T-helper 2 cell treated with Interferon-gamma antibody and Interleukin-4, amounts not matched to agents 5 μg/mL and 100 μg/mL, for 36 hours (primary cell): ENCODE results near the gene HBZ.
"Not testable (repeated sequence)": the region's sequence is repeated elsewhere in the genome, so short reads cannot be mapped to it uniquely, and the experiment has no call there.

Experiments used
- DNase-seq: peaks from one replicate; pipeline ENCODE4 v3.0.0; 2021; ENCODE audit warnings: low spot score
- H3K27ac Mint-ChIP-seq: one replicate; pipeline ENCODE4 v1.8.0; 2021; ENCODE audit warnings: mild to moderate bottlenecking, mixed read lengths
- H3K27me3 Mint-ChIP-seq: one replicate; pipeline ENCODE4 v1.8.0; 2021; ENCODE audit warnings: low read depth, mixed read lengths
- H3K36me3 Mint-ChIP-seq: one replicate; pipeline ENCODE4 v1.8.0; 2021; ENCODE audit warnings: low read depth, mixed read lengths
- H3K4me1 Mint-ChIP-seq: one replicate; pipeline ENCODE4 v1.8.0; 2021; ENCODE audit warnings: low read depth, mixed read lengths
- H3K4me3 Mint-ChIP-seq: one replicate; pipeline ENCODE4 v1.8.0; 2022; ENCODE audit warnings: mild to moderate bottlenecking, moderate library complexity, mixed read lengths
- H3K9me3 Mint-ChIP-seq: one replicate; pipeline ENCODE4 v1.8.0; 2021; ENCODE audit warnings: mixed read lengths

The HBZ gene

GRCh38 chr16:122361-122760 is 30.1 kb upstream of the HBZ start:
- H3K36me3 Mint-ChIP-seq, result peaks cover 6% of the 10 kb centered on the region
- no peak overlapping the region for H3K4me3 Mint-ChIP-seq
- no peaks in the 10 kb centered on the region for H3K9me3 Mint-ChIP-seq
- H3K4me1 Mint-ChIP-seq, result peaks cover 2% of the 10 kb centered on the region
- H3K27me3 Mint-ChIP-seq, result no peaks in the 10 kb centered on the region
- no peak overlapping the region for H3K27ac Mint-ChIP-seq
- no peak for DNase-seq

DNA sequence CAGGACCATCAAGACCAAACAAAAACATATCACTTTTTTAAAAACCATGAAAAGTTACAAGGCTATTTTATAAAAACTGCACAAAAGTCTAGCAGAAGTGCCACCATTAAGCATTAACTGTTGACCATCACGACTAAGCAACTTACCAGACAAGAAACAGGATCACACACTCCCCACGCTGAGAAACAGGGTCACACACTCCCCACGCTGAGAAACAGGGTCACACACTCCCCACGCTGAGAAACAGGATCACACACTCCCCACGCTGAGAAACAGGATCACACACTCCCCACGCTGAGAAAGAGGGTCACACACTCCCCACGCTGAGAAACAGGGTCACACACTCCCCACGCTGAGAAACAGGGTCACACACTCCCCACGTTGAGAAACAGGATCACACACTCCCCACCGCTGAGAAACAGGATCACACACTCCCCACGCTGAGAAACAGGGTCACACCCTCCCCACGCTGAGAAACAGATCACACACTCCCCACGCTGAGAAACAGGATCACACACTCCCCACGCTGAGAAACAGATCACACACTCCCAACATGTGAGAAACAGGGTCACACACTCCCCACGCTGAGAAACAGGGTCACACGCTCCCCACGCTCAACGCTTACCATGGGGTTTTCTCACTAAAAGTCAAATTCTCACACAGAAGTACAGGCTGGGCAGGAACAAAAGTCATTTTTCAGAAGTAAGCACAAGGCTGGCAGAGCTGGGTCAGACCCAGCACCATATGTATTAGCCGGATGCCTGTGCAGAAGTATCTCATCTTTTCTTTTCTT is 28.7 kb upstream of the HBZ start:
- not testable (repeated sequence) for H3K27ac Mint-ChIP-seq, DNase-seq, H3K27me3 Mint-ChIP-seq, H3K9me3 Mint-ChIP-seq, H3K4me3 Mint-ChIP-seq, H3K36me3 Mint-ChIP-seq, H3K4me1 Mint-ChIP-seq

DNA sequence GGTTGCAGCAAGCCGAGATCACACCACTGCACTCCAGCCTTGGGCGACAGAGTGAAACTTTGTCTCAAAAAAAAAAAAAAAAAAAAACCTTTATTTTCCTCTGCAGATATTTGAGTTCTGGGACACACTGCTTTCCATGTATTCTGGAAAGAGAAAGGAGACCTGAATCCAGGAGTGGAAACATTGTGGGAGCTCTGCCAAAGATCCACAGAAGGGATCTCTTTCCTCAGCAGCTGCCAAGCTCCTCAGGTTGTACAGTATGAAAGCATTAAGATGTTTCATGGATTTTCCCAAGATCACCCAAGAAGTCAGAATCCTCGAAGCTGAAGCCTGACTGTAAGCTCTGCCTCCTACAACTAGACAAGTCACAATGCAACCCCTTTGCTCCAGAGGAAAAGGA is 27.4 kb upstream of the HBZ start:
- DNase-seq, result no peak
- H3K4me1 Mint-ChIP-seq, result peaks cover 12% of the 10 kb centered on the region
- no peaks in the 10 kb centered on the region for H3K27me3 Mint-ChIP-seq
- no peak overlapping the region for H3K4me3 Mint-ChIP-seq
- H3K9me3 Mint-ChIP-seq, result no peaks in the 10 kb centered on the region
- peaks cover 6% of the 10 kb centered on the region for H3K36me3 Mint-ChIP-seq
- no peak overlapping the region for H3K27ac Mint-ChIP-seq

- no peak overlapping the region for H3K4me3 Mint-ChIP-seq
- no peaks in the 10 kb centered on the region for H3K9me3 Mint-ChIP-seq
- H3K27me3 Mint-ChIP-seq, result no peaks in the 10 kb centered on the region
- H3K36me3 Mint-ChIP-seq, result no peaks in the 10 kb centered on the region
- H3K4me1 Mint-ChIP-seq, result peaks cover 23% of the 10 kb centered on the region
- no peak for DNase-seq
- peak overlapping the region; percentile 36 for H3K27ac Mint-ChIP-seq
Observed at GRCh38 chr16:129075-129474, 23.4 kb upstream of the HBZ start.

- Mint-ChIP-seq H3K4me1 (peaks cover 30% of the 10 kb centered on the region), H3K27me3 (no peaks in the 10 kb centered on the region), H3K36me3 (peaks cover 2% of the 10 kb centered on the region), H3K9me3 (no peaks in the 10 kb centered on the region), H3K4me3 (no peak overlapping the region), H3K27ac (no peak overlapping the region)
- DNase-seq, result no peak
Observed at GRCh38 chr16:130533-131173, 21.8 kb upstream of the HBZ start.

GRCh38 chr16:132120-132519 is 20.3 kb upstream of the HBZ start:
- Mint-ChIP-seq H3K36me3 (peaks cover 5% of the 10 kb centered on the region), H3K27ac (no peak overlapping the region), H3K4me3 (no peak overlapping the region), H3K4me1 (peaks cover 35% of the 10 kb centered on the region), H3K27me3 (no peaks in the 10 kb centered on the region), H3K9me3 (no peaks in the 10 kb centered on the region)
- no peak for DNase-seq

DNA sequence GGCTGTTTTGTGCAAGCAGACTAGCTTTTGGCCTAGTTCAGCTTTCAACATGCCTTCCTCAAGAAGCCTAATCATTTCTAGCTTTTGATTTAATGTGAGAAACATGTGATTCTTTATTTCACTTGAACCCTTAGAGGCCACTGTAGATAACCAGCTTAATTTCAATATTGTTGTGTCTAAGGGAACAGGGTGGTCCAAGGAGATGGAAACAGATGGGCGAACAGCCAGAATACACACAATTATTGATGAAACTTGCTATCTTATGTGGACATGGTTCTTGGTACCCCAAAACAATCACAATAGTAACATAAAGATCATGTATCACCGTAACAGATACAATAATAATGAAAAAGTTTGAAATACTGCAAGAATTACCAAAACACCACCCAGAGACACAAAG is 18.7 kb upstream of the HBZ start:
- Mint-ChIP-seq H3K9me3 (no peaks in the 10 kb centered on the region), H3K27ac (no peak overlapping the region), H3K36me3 (peaks cover 5% of the 10 kb centered on the region), H3K4me3 (no peak overlapping the region), H3K4me1 (peaks cover 35% of the 10 kb centered on the region), H3K27me3 (no peaks in the 10 kb centered on the region)
- DNase-seq, result no peak

GRCh38 chr16:138049-138417 is 14.4 kb upstream of the HBZ start:
- H3K9me3 Mint-ChIP-seq, result no peaks in the 10 kb centered on the region
- H3K27ac Mint-ChIP-seq, result peak overlapping the region; percentile 88
- peaks cover 5% of the 10 kb centered on the region for H3K36me3 Mint-ChIP-seq
- peak overlapping the region; percentile 87 for H3K4me3 Mint-ChIP-seq
- H3K4me1 Mint-ChIP-seq, result peaks cover 18% of the 10 kb centered on the region
- peak; percentile 18 for DNase-seq
- no peaks in the 10 kb centered on the region for H3K27me3 Mint-ChIP-seq

DNA sequence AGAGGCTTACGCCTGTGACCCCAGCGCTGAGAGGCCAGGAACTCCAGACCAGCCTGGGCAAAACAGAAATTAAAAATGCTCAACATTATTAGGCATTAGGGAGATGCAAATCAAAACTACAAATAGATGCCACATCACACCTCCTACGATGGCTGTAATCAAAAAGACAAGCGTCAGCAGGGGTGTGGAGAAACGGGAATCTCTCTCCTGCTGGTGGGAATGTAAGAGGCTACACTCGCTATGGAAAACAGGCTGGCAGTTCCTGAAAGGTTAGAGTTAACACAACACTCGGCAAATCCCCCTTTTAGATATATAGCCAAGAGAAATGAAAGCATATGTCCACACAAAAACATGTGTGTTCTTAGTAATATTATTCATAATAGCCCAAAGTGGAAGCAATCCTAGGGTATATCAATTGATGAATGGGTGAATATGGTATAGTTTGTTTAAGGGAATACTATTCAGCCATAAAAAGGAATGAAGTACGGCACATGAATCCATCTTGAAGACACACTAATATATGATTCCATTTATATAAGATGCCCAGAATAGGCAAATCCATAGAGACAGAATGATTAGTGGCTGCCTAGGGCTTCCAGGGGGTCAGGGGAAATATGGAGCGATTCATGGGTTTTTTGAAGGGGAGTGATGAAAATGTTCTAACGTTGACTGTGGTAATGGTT is 12.1 kb upstream of the HBZ start:
- H3K27me3 Mint-ChIP-seq, result peaks cover 8% of the 10 kb centered on the region
- no peak overlapping the region for H3K4me3 Mint-ChIP-seq
- DNase-seq, result no peak
- peaks cover 8% of the 10 kb centered on the region for H3K4me1 Mint-ChIP-seq
- H3K36me3 Mint-ChIP-seq, result peaks cover 4% of the 10 kb centered on the region
- H3K27ac Mint-ChIP-seq, result no peak overlapping the region
- no peaks in the 10 kb centered on the region for H3K9me3 Mint-ChIP-seq

DNA sequence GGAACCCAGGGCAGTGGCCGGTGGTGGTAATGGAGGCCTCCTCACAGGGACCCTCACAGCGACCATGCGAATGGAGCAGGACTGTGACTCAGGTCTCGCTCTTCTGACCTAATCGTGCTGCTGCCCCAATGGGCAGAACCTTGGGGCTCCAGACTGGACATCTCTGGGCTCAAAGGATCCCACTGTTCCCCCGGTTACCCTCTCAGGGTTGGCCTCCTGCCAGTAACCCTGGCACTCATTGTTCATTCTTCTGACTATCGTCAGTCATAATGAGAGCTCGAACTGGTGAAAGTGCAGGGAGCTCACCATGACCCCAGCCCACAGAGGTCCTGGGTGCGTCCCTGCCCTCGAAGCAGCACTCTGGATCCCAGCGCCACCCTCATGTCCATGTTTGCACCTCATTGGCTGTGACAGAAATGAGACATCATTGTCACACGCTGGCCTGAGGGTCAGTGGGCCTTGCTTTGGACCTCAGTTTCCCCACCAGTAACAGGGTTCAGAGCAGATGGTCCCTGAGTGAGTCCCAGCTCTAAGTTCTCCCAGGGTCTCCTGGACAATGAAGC is 10.0 kb upstream of the HBZ start:
- Mint-ChIP-seq H3K9me3 (no peaks in the 10 kb centered on the region), H3K27me3 (peaks cover 13% of the 10 kb centered on the region), H3K4me3 (no peak overlapping the region), H3K4me1 (no peaks in the 10 kb centered on the region), H3K36me3 (no peaks in the 10 kb centered on the region), H3K27ac (no peak overlapping the region)
- no peak for DNase-seq

DNA sequence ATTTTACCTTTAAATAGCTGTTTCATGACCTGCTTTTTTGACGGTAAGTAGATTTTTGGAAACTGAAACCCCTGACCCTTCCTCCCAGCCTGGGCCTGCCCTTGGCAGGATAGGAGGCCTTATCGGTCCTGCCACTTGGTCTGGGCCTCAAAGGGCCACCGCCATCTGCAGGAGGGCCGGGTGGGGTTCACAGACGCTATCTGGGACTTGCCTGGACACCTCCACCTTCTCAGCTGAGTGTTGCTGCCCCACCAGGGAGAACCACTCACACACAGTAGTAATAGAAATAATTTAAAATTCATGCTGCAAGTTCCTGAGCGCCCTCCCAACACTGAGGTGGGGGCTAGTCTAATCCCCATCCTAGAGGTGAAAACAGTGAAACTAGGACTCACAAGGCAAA is 9.4 kb upstream of the HBZ start:
- H3K4me1 Mint-ChIP-seq, result no peaks in the 10 kb centered on the region
- H3K27ac Mint-ChIP-seq, result no peak overlapping the region
- no peak overlapping the region for H3K4me3 Mint-ChIP-seq
- no peaks in the 10 kb centered on the region for H3K36me3 Mint-ChIP-seq
- no peak for DNase-seq
- H3K9me3 Mint-ChIP-seq, result no peaks in the 10 kb centered on the region
- H3K27me3 Mint-ChIP-seq, result peaks cover 13% of the 10 kb centered on the region

DNA sequence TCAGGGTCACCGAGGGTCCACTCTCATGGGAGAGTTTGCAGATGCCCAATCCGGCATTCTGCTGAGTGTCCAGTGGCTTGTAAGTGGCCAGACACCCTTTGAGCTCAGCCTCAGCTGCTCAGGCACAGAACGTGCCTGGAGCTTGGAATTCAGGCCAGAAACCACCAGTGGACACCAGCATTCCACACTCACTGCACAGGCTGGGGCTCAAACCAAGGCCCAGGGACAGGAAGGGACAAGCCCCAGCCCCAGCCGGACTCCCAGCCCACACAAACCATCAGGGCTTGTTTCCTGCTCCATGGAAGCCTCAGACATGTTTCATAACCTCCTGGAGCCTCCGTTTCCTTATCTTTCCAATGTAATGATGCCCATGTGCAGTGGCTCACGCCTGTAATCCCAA is 9.0 kb upstream of the HBZ start:
- H3K4me3 Mint-ChIP-seq, result no peak overlapping the region
- no peaks in the 10 kb centered on the region for H3K9me3 Mint-ChIP-seq
- DNase-seq, result no peak
- H3K36me3 Mint-ChIP-seq, result no peaks in the 10 kb centered on the region
- H3K27me3 Mint-ChIP-seq, result peaks cover 13% of the 10 kb centered on the region
- H3K4me1 Mint-ChIP-seq, result no peaks in the 10 kb centered on the region
- no peak overlapping the region for H3K27ac Mint-ChIP-seq

DNA sequence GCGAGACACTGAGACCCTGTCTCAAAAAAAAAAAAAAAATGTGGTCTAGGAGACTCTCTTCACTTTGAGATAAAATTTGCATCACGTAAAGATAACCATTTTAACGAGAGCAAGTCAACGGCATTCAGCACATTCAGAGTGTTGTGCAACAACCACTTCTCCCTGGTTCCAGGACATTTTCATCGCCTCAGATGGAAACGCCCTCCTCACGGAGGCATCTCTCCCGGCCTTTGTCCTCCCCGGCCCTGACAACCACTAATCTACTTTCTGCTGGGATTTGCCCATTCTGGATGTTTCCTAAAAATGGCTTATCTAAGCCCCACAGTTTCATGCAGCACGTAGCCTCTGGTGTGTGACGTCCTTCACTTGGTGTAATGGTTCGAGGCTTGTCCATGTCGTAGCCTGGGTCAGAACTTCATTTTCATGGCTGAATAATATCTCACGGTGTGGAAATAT is 7.6 kb upstream of the HBZ start:
- no peak for DNase-seq
- Mint-ChIP-seq H3K27ac (no peak overlapping the region), H3K4me1 (no peaks in the 10 kb centered on the region), H3K4me3 (no peak overlapping the region), H3K36me3 (no peaks in the 10 kb centered on the region), H3K9me3 (no peaks in the 10 kb centered on the region), H3K27me3 (peaks cover 18% of the 10 kb centered on the region)

DNA sequence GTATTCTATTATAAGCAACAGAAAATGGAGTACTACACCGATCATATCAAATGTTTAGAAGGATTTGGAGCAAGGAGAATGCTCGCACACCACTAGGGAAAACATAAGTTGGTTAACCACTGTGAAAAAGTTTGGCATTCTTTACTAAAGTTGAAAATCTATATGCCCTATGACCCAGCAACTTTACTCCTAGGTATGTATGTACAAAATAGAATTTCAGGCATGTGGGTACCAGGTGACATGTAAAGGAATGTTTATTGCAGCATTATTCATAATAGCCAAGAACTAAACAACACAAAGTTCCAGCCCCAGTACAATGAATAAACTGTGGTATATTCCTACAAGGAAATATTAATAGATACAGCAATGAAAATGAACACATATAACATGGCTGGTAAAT is 5.8 kb upstream of the HBZ start:
- Mint-ChIP-seq H3K36me3 (no peaks in the 10 kb centered on the region), H3K4me1 (no peaks in the 10 kb centered on the region), H3K27ac (no peak overlapping the region), H3K4me3 (no peak overlapping the region), H3K27me3 (peaks cover 28% of the 10 kb centered on the region), H3K9me3 (no peaks in the 10 kb centered on the region)
- no peak for DNase-seq
